ENCODE data around the gene PAX5. TPM values are rescaled to one million over a fixed set of nuclear protein-coding genes. Genes with fewer than 3 reads are reported as not detected.

PAX5 gene
- total RNA-seq, 1 donor from 2014 or later = 24.3 TPM

DNA sequence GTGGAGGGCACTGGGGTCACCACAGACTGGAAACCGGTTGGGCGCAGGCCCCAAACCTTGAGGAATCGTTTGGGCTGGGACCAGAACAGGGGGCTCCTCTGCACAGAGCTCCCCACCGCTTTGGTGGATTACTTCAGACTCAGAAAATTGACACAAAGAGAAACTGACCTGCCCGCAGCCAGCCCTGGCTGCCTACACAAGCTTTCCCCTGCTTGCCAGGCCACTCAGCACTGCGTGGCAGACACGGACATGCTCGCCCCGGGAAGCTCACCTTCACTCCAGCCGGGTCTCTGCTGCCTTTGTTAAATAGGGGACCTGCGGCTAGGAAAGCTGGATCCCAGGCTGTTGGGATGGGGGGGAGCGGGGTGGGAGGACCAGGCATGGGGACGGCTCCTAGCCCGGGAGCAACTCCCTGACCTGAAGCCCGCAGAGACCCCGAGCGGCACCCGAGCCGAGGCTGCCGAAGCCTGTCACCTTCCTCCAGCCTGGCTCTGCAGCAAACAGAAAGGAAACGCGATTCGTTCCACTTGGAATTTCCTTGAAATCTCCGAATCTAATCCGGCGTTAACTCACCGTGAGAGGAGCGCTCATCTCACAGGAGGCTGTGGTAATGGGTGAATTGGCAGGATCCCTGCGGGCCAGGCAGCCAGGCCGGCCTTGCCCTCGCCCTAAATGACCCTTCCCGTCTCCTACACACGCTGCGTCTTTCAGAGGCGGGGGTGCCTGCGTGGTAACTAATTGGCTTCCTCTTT is 8.8 kb downstream of the PAX5 start:
- H3K9me3 Mint-ChIP-seq (ENCODE audit: unreplicated experiment) = peaks cover 4% of the 10 kb centered on the region
- H3K4me3 Mint-ChIP-seq (ENCODE audit: unreplicated experiment) = peak overlapping the region; percentile 99
- DNase-seq = peak; percentile 36
- no peak overlapping the region for H3K27ac Mint-ChIP-seq (ENCODE audit: unreplicated experiment)
- peaks cover 7% of the 10 kb centered on the region for H3K27me3 Mint-ChIP-seq (ENCODE audit: unreplicated experiment)
- TF ChIP-seq, protein P1, sequence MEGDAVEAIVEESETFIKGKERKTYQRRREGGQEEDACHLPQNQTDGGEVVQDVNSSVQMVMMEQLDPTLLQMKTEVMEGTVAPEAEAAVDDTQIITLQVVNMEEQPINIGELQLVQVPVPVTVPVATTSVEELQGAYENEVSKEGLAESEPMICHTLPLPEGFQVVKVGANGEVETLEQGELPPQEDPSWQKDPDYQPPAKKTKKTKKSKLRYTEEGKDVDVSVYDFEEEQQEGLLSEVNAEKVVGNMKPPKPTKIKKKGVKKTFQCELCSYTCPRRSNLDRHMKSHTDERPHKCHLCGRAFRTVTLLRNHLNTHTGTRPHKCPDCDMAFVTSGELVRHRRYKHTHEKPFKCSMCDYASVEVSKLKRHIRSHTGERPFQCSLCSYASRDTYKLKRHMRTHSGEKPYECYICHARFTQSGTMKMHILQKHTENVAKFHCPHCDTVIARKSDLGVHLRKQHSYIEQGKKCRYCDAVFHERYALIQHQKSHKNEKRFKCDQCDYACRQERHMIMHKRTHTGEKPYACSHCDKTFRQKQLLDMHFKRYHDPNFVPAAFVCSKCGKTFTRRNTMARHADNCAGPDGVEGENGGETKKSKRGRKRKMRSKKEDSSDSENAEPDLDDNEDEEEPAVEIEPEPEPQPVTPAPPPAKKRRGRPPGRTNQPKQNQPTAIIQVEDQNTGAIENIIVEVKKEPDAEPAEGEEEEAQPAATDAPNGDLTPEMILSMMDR (IDR thresholded peaks at IDR 0.05; ENCODE audit: partially characterized antibody, unreplicated experiment) = no peak
- H3K36me3 Mint-ChIP-seq (ENCODE audit: unreplicated experiment) = no peaks in the 10 kb centered on the region
- H3K4me1 Mint-ChIP-seq (ENCODE audit: low read depth, unreplicated experiment) = peaks cover 12% of the 10 kb centered on the region

DNA sequence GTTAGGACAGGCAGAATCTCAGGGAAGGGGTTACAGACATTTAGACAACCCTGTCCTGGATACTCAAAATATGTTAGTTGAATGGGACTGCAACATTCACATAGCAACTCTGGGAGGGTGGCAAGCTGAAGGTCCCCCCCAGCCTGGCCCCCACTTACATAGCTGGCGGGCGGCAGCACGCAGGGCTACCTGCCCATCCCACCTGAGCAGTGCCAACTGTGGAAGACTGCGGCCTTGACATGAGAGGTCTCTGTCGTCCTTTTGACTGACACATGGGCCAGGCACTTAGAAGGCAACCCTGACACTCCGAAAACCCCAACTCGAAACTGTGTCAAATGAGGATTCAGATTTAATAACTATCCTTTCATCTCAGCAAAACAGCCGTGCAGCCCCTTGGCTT is 16.5 kb downstream of the PAX5 start:
- H3K27ac Mint-ChIP-seq (ENCODE audit: unreplicated experiment) = no peak overlapping the region
- H3K9me3 Mint-ChIP-seq (ENCODE audit: unreplicated experiment) = no peaks in the 10 kb centered on the region
- peaks cover 1% of the 10 kb centered on the region for H3K27me3 Mint-ChIP-seq (ENCODE audit: unreplicated experiment)
- no peak overlapping the region for H3K4me3 Mint-ChIP-seq (ENCODE audit: unreplicated experiment)
- H3K4me1 Mint-ChIP-seq (ENCODE audit: low read depth, unreplicated experiment) = peaks cover 2% of the 10 kb centered on the region
- TF ChIP-seq, protein P1 (IDR thresholded peaks at IDR 0.05; ENCODE audit: partially characterized antibody, unreplicated experiment) = no peak
- DNase-seq = no peak
- H3K36me3 Mint-ChIP-seq (ENCODE audit: unreplicated experiment) = no peaks in the 10 kb centered on the region

DNA sequence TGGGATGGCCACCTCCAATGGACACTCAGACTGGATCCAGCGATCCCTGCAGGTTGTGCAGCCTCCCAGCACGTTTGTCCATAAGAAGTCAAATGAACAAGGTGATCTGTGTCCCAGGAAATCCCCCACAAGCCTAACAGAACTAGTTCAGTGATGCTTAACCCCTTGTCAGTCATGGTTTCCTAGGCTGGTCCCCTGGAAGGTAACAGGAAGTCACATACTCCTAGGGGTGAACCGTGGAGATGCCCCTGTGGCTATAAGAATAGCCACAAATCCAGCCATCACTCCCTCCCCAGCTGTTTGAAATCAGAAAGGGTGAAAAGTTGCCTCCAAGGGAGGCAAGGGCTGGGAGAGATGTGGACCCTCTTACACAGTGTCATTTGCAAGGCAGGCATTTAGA is 22.5 kb downstream of the PAX5 start:
- Mint-ChIP-seq H3K27ac (ENCODE audit: unreplicated experiment) (no peak overlapping the region), H3K27me3 (ENCODE audit: unreplicated experiment) (peaks cover 1% of the 10 kb centered on the region), H3K4me3 (ENCODE audit: unreplicated experiment) (no peak overlapping the region), H3K9me3 (ENCODE audit: unreplicated experiment) (no peaks in the 10 kb centered on the region), H3K36me3 (ENCODE audit: unreplicated experiment) (peaks cover 7% of the 10 kb centered on the region), H3K4me1 (ENCODE audit: low read depth, unreplicated experiment) (peaks cover 2% of the 10 kb centered on the region)
- TF ChIP-seq, protein P1 (IDR thresholded peaks at IDR 0.05; ENCODE audit: partially characterized antibody, unreplicated experiment) = no peak
- DNase-seq = no peak

DNA sequence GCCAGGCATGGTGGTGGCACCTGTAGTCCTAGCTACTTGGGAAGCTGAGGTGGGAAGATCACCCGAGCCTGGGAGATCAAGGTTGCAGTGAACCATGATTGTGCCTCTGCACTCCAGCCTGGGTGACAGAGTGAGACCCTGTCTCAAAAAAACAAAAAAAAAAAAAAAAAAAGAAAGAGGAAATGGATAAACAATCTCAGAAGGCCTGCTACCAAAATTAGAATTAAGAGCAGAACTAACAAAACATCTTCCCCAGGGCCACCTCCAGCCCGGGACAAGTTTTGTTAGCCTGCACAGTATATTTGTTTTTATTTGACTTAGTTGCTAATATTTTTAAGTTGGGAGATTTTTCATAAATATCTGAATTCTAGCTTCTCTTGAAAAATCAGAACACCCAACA is 23.1 kb downstream of the PAX5 start:
- Mint-ChIP-seq H3K4me1 (ENCODE audit: low read depth, unreplicated experiment) (peaks cover 2% of the 10 kb centered on the region), H3K9me3 (ENCODE audit: unreplicated experiment) (no peaks in the 10 kb centered on the region), H3K36me3 (ENCODE audit: unreplicated experiment) (peaks cover 7% of the 10 kb centered on the region), H3K27me3 (ENCODE audit: unreplicated experiment) (peaks cover 1% of the 10 kb centered on the region), H3K27ac (ENCODE audit: unreplicated experiment) (no peak overlapping the region), H3K4me3 (ENCODE audit: unreplicated experiment) (no peak overlapping the region)
- TF ChIP-seq, protein P1 (IDR thresholded peaks at IDR 0.05; ENCODE audit: partially characterized antibody, unreplicated experiment) = no peak
- DNase-seq = no peak

DNA sequence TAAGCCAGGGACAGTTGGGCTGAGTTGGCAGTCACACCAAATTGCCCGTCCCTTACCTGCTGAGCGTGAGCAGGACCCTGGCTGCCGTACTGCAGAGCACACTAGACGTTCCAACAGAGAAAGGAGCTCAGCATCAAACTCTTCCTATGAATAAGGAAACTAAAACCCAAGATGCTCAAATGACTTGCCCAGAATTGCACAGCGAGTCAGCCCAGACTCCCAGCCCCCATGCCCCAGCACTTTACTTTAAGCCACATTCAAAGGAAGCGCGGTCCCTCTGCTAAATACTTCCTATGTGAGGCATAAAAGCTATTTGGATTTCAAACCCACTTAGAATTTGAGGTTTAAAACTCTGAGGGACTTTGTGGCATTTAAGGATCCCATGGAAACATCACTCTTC is 23.9 kb downstream of the PAX5 start:
- no peak overlapping the region for H3K4me3 Mint-ChIP-seq (ENCODE audit: unreplicated experiment)
- H3K27ac Mint-ChIP-seq (ENCODE audit: unreplicated experiment) = no peak overlapping the region
- H3K36me3 Mint-ChIP-seq (ENCODE audit: unreplicated experiment) = peaks cover 7% of the 10 kb centered on the region
- peaks cover 2% of the 10 kb centered on the region for H3K4me1 Mint-ChIP-seq (ENCODE audit: low read depth, unreplicated experiment)
- TF ChIP-seq, protein P1 (IDR thresholded peaks at IDR 0.05; ENCODE audit: partially characterized antibody, unreplicated experiment) = no peak
- peaks cover 1% of the 10 kb centered on the region for H3K27me3 Mint-ChIP-seq (ENCODE audit: unreplicated experiment)
- no peak for DNase-seq
- no peaks in the 10 kb centered on the region for H3K9me3 Mint-ChIP-seq (ENCODE audit: unreplicated experiment)
